ENCODE results near the gene SH2D5.

Gene SH2D5

GRCh38 chr1:20763417-20763816, 30.9 kb upstream of the SH2D5 start:
- no peak overlapping the region for H3K27ac Mint-ChIP-seq
- no peak overlapping the region for H3K4me3 Mint-ChIP-seq
- H3K36me3 Mint-ChIP-seq (ENCODE audit: low read depth): peaks cover 87% of the 10 kb centered on the region
- no peaks in the 10 kb centered on the region for H3K9me3 Mint-ChIP-seq
- no peak for TF ChIP-seq CTCF (IDR thresholded peaks at IDR 0.05)
- no peak for DNase-seq
- H3K4me1 Mint-ChIP-seq: no peaks in the 10 kb centered on the region
- H3K27me3 Mint-ChIP-seq (ENCODE audit: low read depth, poor library complexity): no peaks in the 10 kb centered on the region

- H3K27ac Mint-ChIP-seq: no peak overlapping the region
- peaks cover 94% of the 10 kb centered on the region for H3K36me3 Mint-ChIP-seq (ENCODE audit: low read depth)
- H3K4me3 Mint-ChIP-seq: no peak overlapping the region
- no peak for TF ChIP-seq CTCF (IDR thresholded peaks at IDR 0.05)
- no peaks in the 10 kb centered on the region for H3K27me3 Mint-ChIP-seq (ENCODE audit: low read depth, poor library complexity)
- no peaks in the 10 kb centered on the region for H3K4me1 Mint-ChIP-seq
- DNase-seq: no peak
- no peaks in the 10 kb centered on the region for H3K9me3 Mint-ChIP-seq
These were observed 27.8 kb upstream of the SH2D5 start for GRCh38 chr1:20760322-20760721.

- Mint-ChIP-seq H3K4me3 (no peak overlapping the region), H3K4me1 (peaks cover 5% of the 10 kb centered on the region), H3K9me3 (no peaks in the 10 kb centered on the region), H3K27ac (peak overlapping the region; percentile 60), H3K27me3 (ENCODE audit: low read depth, poor library complexity) (no peaks in the 10 kb centered on the region), H3K36me3 (ENCODE audit: low read depth) (peaks cover 75% of the 10 kb centered on the region)
- no peak for DNase-seq
- TF ChIP-seq CTCF (IDR thresholded peaks at IDR 0.05): no peak
These were observed 21.1 kb upstream of the SH2D5 start for GRCh38 chr1:20753589-20753988.

GRCh38 chr1:20751462-20751990, 19.0 kb upstream of the SH2D5 start:
- Mint-ChIP-seq H3K36me3 (ENCODE audit: low read depth) (peaks cover 77% of the 10 kb centered on the region), H3K27ac (no peak overlapping the region), H3K27me3 (ENCODE audit: low read depth, poor library complexity) (no peaks in the 10 kb centered on the region), H3K9me3 (no peaks in the 10 kb centered on the region), H3K4me3 (no peak overlapping the region), H3K4me1 (peaks cover 5% of the 10 kb centered on the region)
- DNase-seq: no peak
- no peak for TF ChIP-seq CTCF (IDR thresholded peaks at IDR 0.05)

- no peak overlapping the region for H3K27ac Mint-ChIP-seq
- no peak for DNase-seq
- no peak overlapping the region for H3K4me3 Mint-ChIP-seq
- no peaks in the 10 kb centered on the region for H3K4me1 Mint-ChIP-seq
- no peaks in the 10 kb centered on the region for H3K9me3 Mint-ChIP-seq
- H3K27me3 Mint-ChIP-seq (ENCODE audit: low read depth, poor library complexity): no peaks in the 10 kb centered on the region
- H3K36me3 Mint-ChIP-seq (ENCODE audit: low read depth): peaks cover 72% of the 10 kb centered on the region
- TF ChIP-seq CTCF (IDR thresholded peaks at IDR 0.05): no peak
These were observed 10.2 kb upstream of the SH2D5 start for GRCh38 chr1:20742671-20743070.

GRCh38 chr1:20740781-20741180, 8.3 kb upstream of the SH2D5 start:
- no peak for DNase-seq
- no peaks in the 10 kb centered on the region for H3K27me3 Mint-ChIP-seq (ENCODE audit: low read depth, poor library complexity)
- peaks cover 60% of the 10 kb centered on the region for H3K36me3 Mint-ChIP-seq (ENCODE audit: low read depth)
- H3K4me3 Mint-ChIP-seq: no peak overlapping the region
- H3K4me1 Mint-ChIP-seq: no peaks in the 10 kb centered on the region
- TF ChIP-seq CTCF (IDR thresholded peaks at IDR 0.05): no peak
- H3K9me3 Mint-ChIP-seq: no peaks in the 10 kb centered on the region
- no peak overlapping the region for H3K27ac Mint-ChIP-seq

Measured in nephron progenitor cell (in vitro differentiated cells).